ENCODE results near the gene DNAJC7. TPM values are rescaled to one million over a fixed set of nuclear protein-coding genes. Genes with fewer than 3 reads are reported as not detected.

The DNAJC7 gene
- total and polyA plus RNA-seq, 9 of the 15 experiments (the other 6 are each of a cell fraction or from before 2014, with no cell fraction given): 85.8 to 262 (median 157) TPM

DNA sequence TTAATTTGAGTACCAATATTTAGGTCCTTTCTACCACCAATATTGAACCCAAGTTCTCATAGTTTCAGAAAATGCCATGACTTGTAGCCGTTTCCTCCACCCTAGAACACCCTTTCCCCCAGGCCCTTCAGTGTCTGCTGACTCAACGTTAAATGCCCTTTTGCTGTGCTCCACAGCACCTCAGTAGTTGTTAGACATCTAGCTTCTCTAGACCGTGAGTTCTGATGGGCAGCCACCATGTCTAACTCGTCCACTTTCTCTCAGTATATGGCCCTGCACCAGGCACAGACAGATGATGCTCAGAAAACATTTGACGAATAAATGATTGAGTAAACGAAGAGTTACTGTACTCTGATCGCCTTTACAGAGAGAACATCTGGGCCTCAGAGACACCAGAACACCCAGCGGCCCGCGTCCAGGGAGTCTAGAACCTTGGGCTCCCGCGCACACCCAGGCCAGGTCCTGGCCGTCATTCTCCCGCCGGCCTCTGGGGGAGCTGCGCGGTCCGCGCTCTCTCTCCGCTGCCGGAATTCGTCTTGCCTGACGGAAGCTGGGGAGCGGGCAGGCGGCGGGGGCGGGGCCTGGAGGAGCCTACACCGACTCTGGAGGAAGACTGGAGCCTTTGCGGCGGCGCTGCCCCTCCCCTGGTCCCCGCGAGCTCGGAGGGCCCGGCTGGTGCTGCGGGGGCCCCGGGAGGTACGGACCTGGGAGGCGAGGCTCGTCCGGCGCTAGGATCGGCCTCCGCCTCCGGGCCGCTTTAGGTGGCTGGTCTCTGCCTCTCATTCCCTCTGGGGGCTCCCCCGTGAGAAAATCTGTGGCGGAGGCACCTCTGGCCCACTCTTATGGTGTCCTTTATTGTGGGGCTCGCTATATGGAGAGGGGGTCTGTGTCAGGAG, 2.5 kb upstream of the DNAJC7 start, which contains the start of gene NKIRAS2 (continued):
- peak in 1 of 2 experiments; percentile 78; a peak in 1 of 3 replicates for TF ChIP-seq CBX3 (IDR thresholded peaks at IDR 0.05; ENCODE audit: borderline replicate concordance in 1 of 2, low read length in 2 of 2)
- no peak for TF ChIP-seq ZNF766 (CRISPR knock-in tag; conservative IDR thresholded peaks at IDR 0.05)
- peak; percentile 61 for TF ChIP-seq KDM5B (IDR thresholded peaks at IDR 0.05; ENCODE audit: insufficient replicate concordance, low read depth, low read length)
- TF ChIP-seq ATF7 (IDR thresholded peaks at IDR 0.05): peak; percentile 72
- peak; percentile 30 to 71; a peak in 1 of 4 replicates for TF ChIP-seq SIN3A (IDR thresholded peaks at IDR 0.05; ENCODE audit: borderline replicate concordance in 2 of 2, control insufficient read depth in 1 of 2, low read depth in 2 of 2, low read length in 2 of 2)
- 0 out of 2 replicates have a peak, but pooled peaks have one; percentile 21 for TF ChIP-seq BHLHE40 (IDR thresholded peaks at IDR 0.05; ENCODE audit: low read length)
- peak; percentile 80; the same call in 1 of the 2 replicates for TF ChIP-seq PHF8 (IDR thresholded peaks at IDR 0.05; ENCODE audit: borderline replicate concordance, low read length)
- no peak for TF ChIP-seq RHOXF2B (CRISPR knock-in tag; conservative IDR thresholded peaks at IDR 0.05)
- TF ChIP-seq ZBTB7A (IDR thresholded peaks at IDR 0.05; ENCODE audit: borderline replicate concordance, control insufficient read depth, low read depth, low read length): peak; percentile 26; the same call in 1 of the 2 replicates
- TF ChIP-seq ARHGAP35 (IDR thresholded peaks at IDR 0.05; ENCODE audit: partially characterized antibody): no peak
- TF ChIP-seq, protein P1, sequence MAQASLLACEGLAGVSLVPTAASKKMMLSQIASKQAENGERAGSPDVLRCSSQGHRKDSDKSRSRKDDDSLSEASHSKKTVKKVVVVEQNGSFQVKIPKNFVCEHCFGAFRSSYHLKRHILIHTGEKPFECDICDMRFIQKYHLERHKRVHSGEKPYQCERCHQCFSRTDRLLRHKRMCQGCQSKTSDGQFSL (CRISPR knock-in tag; IDR thresholded peaks at IDR 0.05): peak; percentile 82; the same call in 1 of the 2 replicates
- TF ChIP-seq, protein P1 (tag; IDR thresholded peaks at IDR 0.05): no peak
- TF ChIP-seq EP300 (IDR thresholded peaks at IDR 0.05; ENCODE audit: low read length): peak; percentile 52
- TF ChIP-seq RCOR1 (IDR thresholded peaks at IDR 0.05; ENCODE audit: borderline replicate concordance in 1 of 2, low read depth in 2 of 2, low read length in 2 of 2): peak in 1 of 2 experiments; percentile 28; a peak in 1 of 4 replicates
- TF ChIP-seq, protein P2, sequence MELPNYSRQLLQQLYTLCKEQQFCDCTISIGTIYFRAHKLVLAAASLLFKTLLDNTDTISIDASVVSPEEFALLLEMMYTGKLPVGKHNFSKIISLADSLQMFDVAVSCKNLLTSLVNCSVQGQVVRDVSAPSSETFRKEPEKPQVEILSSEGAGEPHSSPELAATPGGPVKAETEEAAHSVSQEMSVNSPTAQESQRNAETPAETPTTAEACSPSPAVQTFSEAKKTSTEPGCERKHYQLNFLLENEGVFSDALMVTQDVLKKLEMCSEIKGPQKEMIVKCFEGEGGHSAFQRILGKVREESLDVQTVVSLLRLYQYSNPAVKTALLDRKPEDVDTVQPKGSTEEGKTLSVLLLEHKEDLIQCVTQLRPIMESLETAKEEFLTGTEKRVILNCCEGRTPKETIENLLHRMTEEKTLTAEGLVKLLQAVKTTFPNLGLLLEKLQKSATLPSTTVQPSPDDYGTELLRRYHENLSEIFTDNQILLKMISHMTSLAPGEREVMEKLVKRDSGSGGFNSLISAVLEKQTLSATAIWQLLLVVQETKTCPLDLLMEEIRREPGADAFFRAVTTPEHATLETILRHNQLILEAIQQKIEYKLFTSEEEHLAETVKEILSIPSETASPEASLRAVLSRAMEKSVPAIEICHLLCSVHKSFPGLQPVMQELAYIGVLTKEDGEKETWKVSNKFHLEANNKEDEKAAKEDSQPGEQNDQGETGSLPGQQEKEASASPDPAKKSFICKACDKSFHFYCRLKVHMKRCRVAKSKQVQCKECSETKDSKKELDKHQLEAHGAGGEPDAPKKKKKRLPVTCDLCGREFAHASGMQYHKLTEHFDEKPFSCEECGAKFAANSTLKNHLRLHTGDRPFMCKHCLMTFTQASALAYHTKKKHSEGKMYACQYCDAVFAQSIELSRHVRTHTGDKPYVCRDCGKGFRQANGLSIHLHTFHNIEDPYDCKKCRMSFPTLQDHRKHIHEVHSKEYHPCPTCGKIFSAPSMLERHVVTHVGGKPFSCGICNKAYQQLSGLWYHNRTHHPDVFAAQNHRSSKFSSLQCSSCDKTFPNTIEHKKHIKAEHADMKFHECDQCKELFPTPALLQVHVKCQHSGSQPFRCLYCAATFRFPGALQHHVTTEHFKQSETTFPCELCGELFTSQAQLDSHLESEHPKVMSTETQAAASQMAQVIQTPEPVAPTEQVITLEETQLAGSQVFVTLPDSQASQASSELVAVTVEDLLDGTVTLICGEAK (IDR thresholded peaks at IDR 0.05): peak; percentile 94
- TF ChIP-seq, protein P2 (CRISPR knock-in tag; IDR thresholded peaks at IDR 0.05): no peak
